K562 (cell line): ENCODE results near the gene BRD3. TPM values are rescaled to one million over a fixed set of nuclear protein-coding genes. Genes with fewer than 3 reads are reported as not detected.

ENCODE experiments used
- CBX8 ChIP-seq: fragments of 200-600 bp; sonication (generic); IDR thresholded peaks from 2 replicates; pipeline ENCODE4 v1.6.1; 2012; ENCODE audit warnings: borderline replicate concordance, mixed run types, low read depth, mild to moderate bottlenecking, moderate library complexity, mixed read lengths, low read length, control low read depth, inconsistent platforms; ENCODE audit not compliant: poor library complexity, severe bottlenecking; ENCODE audit errors: extremely low read depth
- CCNT2 ChIP-seq: IDR thresholded peaks from 2 replicates; pipeline ENCODE4 v1.6.1; 2011; ENCODE audit warnings: borderline replicate concordance, low read depth, mild to moderate bottlenecking, moderate library complexity, mixed read lengths, low read length; ENCODE audit not compliant: insufficient read length; ENCODE audit errors: extremely low read depth
- E2F6 ChIP-seq, 2 experiments: IDR thresholded peaks; 2 replicates each; pipeline ENCODE4 v1.6.1; 2011; ENCODE audit warnings: borderline replicate concordance in 1 of 2, control low read depth in 1 of 2, low read depth in 1 of 2, low read length in 1 of 2, mild to moderate bottlenecking in 1 of 2, mixed read lengths in 1 of 2, moderate library complexity in 1 of 2; ENCODE audit not compliant: insufficient read depth in 1 of 2, insufficient read length in 1 of 2, poor library complexity in 1 of 2, severe bottlenecking in 1 of 2; ENCODE audit errors: extremely low read depth in 1 of 2
- FIP1L1 ChIP-seq: fragments of 200-400 bp; formaldehyde crosslinking; IDR thresholded peaks from 2 replicates; pipeline ENCODE4 v1.6.1; 2018; ENCODE audit warnings: mild to moderate bottlenecking, low read depth, low read length; ENCODE audit not compliant: poor library complexity, severe bottlenecking
- HDAC1 ChIP-seq, 2 experiments: fragments of 450-650 bp; IDR thresholded peaks; 2 replicates each; pipeline ENCODE4 v1.6.1; 2016 to 2017; ENCODE audit warnings: inconsistent platforms in 1 of 2, mild to moderate bottlenecking in 1 of 2, moderate library complexity in 1 of 2
- KDM1A ChIP-seq, 2 experiments: fragments of 450-650 bp; IDR thresholded peaks; 2 replicates each; pipeline ENCODE4 v1.6.1; 2016; ENCODE audit warnings: mild to moderate bottlenecking in 2 of 2
- MGA ChIP-seq: fragments of 450-650 bp; IDR thresholded peaks from 2 replicates; pipeline ENCODE4 v1.6.1; 2016; ENCODE audit warnings: mild to moderate bottlenecking, moderate library complexity
- NR4A1 ChIP-seq, 2 experiments: fragments of 250-450 bp in 1 of 2; fragments of 450-650 bp in 1 of 2; sonication (Bioruptor Pico) in 1 of 2; IDR thresholded peaks; 2 replicates each; pipeline versions ENCODE4 v1.4.0 to v1.6.1; 2016 to 2020; ENCODE audit warnings: mild to moderate bottlenecking in 2 of 2, missing compliant biosample characterization in 1 of 2, missing genetic modification characterization in 1 of 2, moderate library complexity in 1 of 2
- POU5F1 ChIP-seq: fragments of 150-350 bp; IDR thresholded peaks from 2 replicates; pipeline ENCODE4 v1.6.1; 2014; ENCODE audit warnings: borderline replicate concordance, low read length, low read depth, mild to moderate bottlenecking; ENCODE audit not compliant: partially characterized antibody
- RFX7 ChIP-seq: fragments of 250-450 bp; sonication (Bioruptor Pico); IDR thresholded peaks from 2 replicates; pipeline ENCODE4 v1.5.1; 2021; ENCODE audit warnings: mild to moderate bottlenecking
- TARDBP ChIP-seq: fragments of 450-650 bp; IDR thresholded peaks from 2 replicates; pipeline ENCODE4 v1.6.1; 2016
- ZNF217 ChIP-seq: sonication (generic); formaldehyde crosslinking; IDR thresholded peaks from 2 replicates; pipeline ENCODE4 v1.8.0; 2022; ENCODE audit warnings: mild to moderate bottlenecking, missing genetic modification reagents
- polyA plus RNA-seq, 8 experiments: library from polyadenylated mRNA; depleted of rRNA in 4 of 8; stranded (reverse) in 5 of 8; unstranded in 3 of 8; fragments of >200 nt; fragmentation: Nextera tagmentation in 2 of 8; fragmentation: Illumina TruSeq in 1 of 8; extraction: Ambion mirVana in 2 of 8; extraction: Trizol in 1 of 8; gene quantifications; 2 replicates each; pipeline versions ENCODE4 v1.2.1 to v1.2.3, GENCODE V29; 2011 to 2014; ENCODE audit warnings: inconsistent platforms in 1 of 8, missing spikeins in 1 of 8
- total RNA-seq, 7 experiments: library from RNA; depleted of rRNA in 6 of 7; stranded (reverse); fragments of >200 nt in 6 of 7; fragmentation: Illumina TruSeq in 2 of 7; extraction: Trizol in 2 of 7; gene quantifications; 2 replicates each; pipeline versions ENCODE4 v1.2.1 to v1.2.3, GENCODE V29; 2011 to 2021; ENCODE audit warnings: low replicate concordance in 1 of 7

Gene BRD3
- total and polyA plus RNA-seq, 9 of the 15 experiments (the other 6 are each of a cell fraction or from before 2014, with no cell fraction given) = 0.82 to 37.1 (median 4.2) TPM

GRCh38 chr9:134066913-134067851, 644 bp downstream of the BRD3 start (continued):
- TF ChIP-seq MGA (no peak), HDAC1 (IDR thresholded peaks at IDR 0.05) (no peak), RFX7 (CRISPR knock-in tag) (no peak), FIP1L1 (no peak), CCNT2 (peak; percentile 19), E2F6 (IDR thresholded peaks at IDR 0.05; ENCODE audit: borderline replicate concordance in 1 of 2, extremely low read depth in 1 of 2, insufficient read depth in 1 of 2, insufficient read length in 1 of 2, low read depth in 1 of 2, low read length in 1 of 2, poor library complexity in 1 of 2, severe bottlenecking in 1 of 2) (peak in 1 of 2 experiments; percentile 11), KDM1A (IDR thresholded peaks at IDR 0.05) (no peak), POU5F1 (no peak), TARDBP (no peak), ZNF217 (CRISPR knock-in tag) (no peak), CBX8 (no peak), NR4A1 (CRISPR knock-in tag; IDR thresholded peaks at IDR 0.05) (no peak), NR4A1 (tag; IDR thresholded peaks at IDR 0.05) (no peak)
